GM23338 (cell line): ENCODE results near the gene NCF2. TPM values are rescaled to one million over a fixed set of nuclear protein-coding genes. Genes with fewer than 3 reads are reported as not detected.
A peak's percentile ranks its signal among the peaks of the same experiment; 100 is the strongest.

Experiments used
- ATAC-seq: fragments of 200-7000 bp; cut with Tn5 transposase; 3 replicates; pipeline ENCODE4 v1.9.1; 2020
- DNase-seq: peaks from one replicate; pipeline ENCODE4 v3.0.0-alpha.2; 2015; ENCODE audit warnings: low spot score
- H2AFZ ChIP-seq: fragments of 200-600 bp; sonication (generic); 2 replicates; pipeline ENCODE4 v1.8.0; 2016; ENCODE audit warnings: antibody characterized with exemption, mild to moderate bottlenecking, moderate library complexity
- H3F3A ChIP-seq: fragments of 200-600 bp; sonication (generic); replicated peaks from 2 replicates; pipeline ENCODE4 v1.8.0; 2017; ENCODE audit warnings: antibody characterized with exemption, mixed run types, low read depth
- H3K27ac ChIP-seq: fragments of 200-600 bp; sonication (generic); 2 replicates; pipeline ENCODE4 v1.6.1; 2016; ENCODE audit warnings: low read depth
- H3K27me3 ChIP-seq: fragments of 200-600 bp; sonication (generic); 2 replicates; pipeline ENCODE4 v1.8.0; 2016; ENCODE audit warnings: mild to moderate bottlenecking, mixed run types, moderate library complexity; ENCODE audit not compliant: insufficient read depth
- H3K36me3 ChIP-seq: fragments of 200-600 bp; sonication (generic); 2 replicates; pipeline ENCODE4 v1.8.0; 2016; ENCODE audit warnings: mild to moderate bottlenecking; ENCODE audit not compliant: insufficient read depth
- H3K4me1 ChIP-seq: fragments of 200-600 bp; sonication (generic); 2 replicates; pipeline ENCODE4 v1.8.0; 2016; ENCODE audit warnings: mild to moderate bottlenecking, moderate library complexity; ENCODE audit not compliant: insufficient read depth
- H3K4me2 ChIP-seq: fragments of 200-600 bp; sonication (generic); 2 replicates; pipeline ENCODE4 v1.7.1; 2017; ENCODE audit warnings: mixed run types
- H3K4me3 ChIP-seq: fragments of 200-600 bp; sonication (generic); 2 replicates; pipeline ENCODE4 v1.6.1; 2016; ENCODE audit warnings: mixed run types
- H3K79me2 ChIP-seq: fragments of 200-600 bp; sonication (generic); replicated peaks from 2 replicates; pipeline ENCODE4 v1.8.0; 2017; ENCODE audit warnings: mild to moderate bottlenecking; ENCODE audit not compliant: insufficient read depth
- H3K9me2 ChIP-seq: fragments of 200-600 bp; sonication (generic); 2 replicates; pipeline ENCODE4 v1.8.0; 2017; ENCODE audit not compliant: insufficient read depth
- H4K20me1 ChIP-seq: fragments of 200-600 bp; sonication (generic); replicated peaks from 2 replicates; pipeline ENCODE4 v1.8.0; 2017; ENCODE audit warnings: mild to moderate bottlenecking; ENCODE audit not compliant: insufficient read depth
- H3K27ac Mint-ChIP-seq: 2 replicates; pipeline ENCODE4 v1.8.0; 2020; ENCODE audit warnings: inconsistent platforms, mild to moderate bottlenecking, moderate library complexity, mixed read lengths
- H3K27me3 Mint-ChIP-seq: 3 replicates; pipeline ENCODE4 v1.8.0; 2022; ENCODE audit warnings: low read depth, mild to moderate bottlenecking, moderate library complexity, mixed read lengths, inconsistent platforms; ENCODE audit not compliant: insufficient read depth, poor library complexity
- H3K36me3 Mint-ChIP-seq: 3 replicates; pipeline ENCODE4 v1.8.0; 2021; ENCODE audit warnings: low read depth, mild to moderate bottlenecking, inconsistent platforms, moderate library complexity, mixed read lengths
- H3K4me1 Mint-ChIP-seq: 3 replicates; pipeline ENCODE4 v1.8.0; 2020; ENCODE audit warnings: mild to moderate bottlenecking, inconsistent platforms, mixed read lengths
- H3K4me3 Mint-ChIP-seq: 3 replicates; pipeline ENCODE4 v1.8.0; 2021; ENCODE audit warnings: moderate library complexity, mild to moderate bottlenecking, inconsistent platforms, mixed read lengths
- H3K9me3 Mint-ChIP-seq: 3 replicates; pipeline ENCODE4 v1.8.0; 2020; ENCODE audit warnings: moderate library complexity, mild to moderate bottlenecking, inconsistent platforms, mixed read lengths
- CREB1 ChIP-seq: fragments of 250-450 bp; sonication (Bioruptor Pico); IDR thresholded peaks from 2 replicates; pipeline ENCODE4 v1.5.0; 2020; ENCODE audit warnings: low read depth, mild to moderate bottlenecking, moderate library complexity
- EZH2 ChIP-seq: fragments of 200-600 bp; sonication (generic); IDR thresholded peaks from one replicate; pipeline ENCODE4 v1.8.0; 2017; ENCODE audit warnings: antibody characterized with exemption, mild to moderate bottlenecking, low read depth; ENCODE audit not compliant: unreplicated experiment
- JUNB ChIP-seq: IDR thresholded peaks from one replicate; pipeline ENCODE4 v1.6.1; 2016; ENCODE audit warnings: antibody characterized with exemption; ENCODE audit not compliant: unreplicated experiment
- NANOG ChIP-seq: IDR thresholded peaks from 2 replicates; pipeline ENCODE4 v1.6.1; 2016; ENCODE audit warnings: antibody characterized with exemption, borderline replicate concordance
- POLR2AphosphoS5 ChIP-seq: IDR thresholded peaks from 2 replicates; pipeline ENCODE4 v1.6.1; 2016; ENCODE audit warnings: antibody characterized with exemption, low read depth
- REST ChIP-seq: IDR thresholded peaks from one replicate; pipeline ENCODE4 v1.6.1; 2018; ENCODE audit warnings: antibody characterized with exemption; ENCODE audit not compliant: unreplicated experiment
- ZNF114 ChIP-seq: fragments of 250-450 bp; sonication (Bioruptor Pico); IDR thresholded peaks from 2 replicates; pipeline ENCODE4 v1.5.0; 2020; ENCODE audit warnings: mild to moderate bottlenecking, moderate library complexity
- ZNF331 ChIP-seq: fragments of 250-450 bp; sonication (Bioruptor Pico); IDR thresholded peaks from 2 replicates; pipeline ENCODE4 v1.5.0; 2020; ENCODE audit warnings: low read depth, mild to moderate bottlenecking, moderate library complexity
- polyA plus RNA-seq: library from polyadenylated mRNA; unstranded; fragments of >200 nt; fragmentation: Nextera tagmentation; extraction: Ambion mirVana; gene quantifications from 2 replicates; pipeline ENCODE4 v1.2.1, GENCODE V29; 2016
- total RNA-seq: library from RNA; depleted of rRNA; stranded (reverse); fragments of >200 nt; shearing (Covaris generic); gene quantifications from 2 replicates; pipeline ENCODE4 v1.2.3, GENCODE V29; 2014
- TF ChIP-seq, protein P1 (sequence below): IDR thresholded peaks from 2 replicates; pipeline ENCODE4 v1.6.1; 2016; ENCODE audit warnings: antibody characterized with exemption
- TF ChIP-seq, protein P2 (sequence below), 2 experiments: fragments of 200-600 bp in 1 of 2; sonication (generic) in 1 of 2; conservative IDR thresholded peaks; 2 replicates each; pipeline versions ENCODE4 v1.5.1 to v1.6.1; 2016 to 2017; ENCODE audit warnings: antibody characterized with exemption in 2 of 2, low read depth in 2 of 2, mild to moderate bottlenecking in 2 of 2, moderate library complexity in 1 of 2

The NCF2 gene
- total and polyA plus RNA-seq, 2 experiments from 2014 or later, result not detected

GRCh38 chr1:183604038-183604808, 14.0 kb upstream of the NCF2 start:
- H3F3A ChIP-seq, result no peaks in the 10 kb centered on the region
- no peak for ATAC-seq
- no peak for TF ChIP-seq ZNF114
- no peak for TF ChIP-seq REST
- TF ChIP-seq EZH2, result no peak
- TF ChIP-seq NANOG, result no peak
- TF ChIP-seq CREB1, result no peak
- TF ChIP-seq, protein P1, sequence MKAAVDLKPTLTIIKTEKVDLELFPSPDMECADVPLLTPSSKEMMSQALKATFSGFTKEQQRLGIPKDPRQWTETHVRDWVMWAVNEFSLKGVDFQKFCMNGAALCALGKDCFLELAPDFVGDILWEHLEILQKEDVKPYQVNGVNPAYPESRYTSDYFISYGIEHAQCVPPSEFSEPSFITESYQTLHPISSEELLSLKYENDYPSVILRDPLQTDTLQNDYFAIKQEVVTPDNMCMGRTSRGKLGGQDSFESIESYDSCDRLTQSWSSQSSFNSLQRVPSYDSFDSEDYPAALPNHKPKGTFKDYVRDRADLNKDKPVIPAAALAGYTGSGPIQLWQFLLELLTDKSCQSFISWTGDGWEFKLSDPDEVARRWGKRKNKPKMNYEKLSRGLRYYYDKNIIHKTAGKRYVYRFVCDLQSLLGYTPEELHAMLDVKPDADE, result no peak
- no peak for TF ChIP-seq ZNF331
- TF ChIP-seq, protein P2, sequence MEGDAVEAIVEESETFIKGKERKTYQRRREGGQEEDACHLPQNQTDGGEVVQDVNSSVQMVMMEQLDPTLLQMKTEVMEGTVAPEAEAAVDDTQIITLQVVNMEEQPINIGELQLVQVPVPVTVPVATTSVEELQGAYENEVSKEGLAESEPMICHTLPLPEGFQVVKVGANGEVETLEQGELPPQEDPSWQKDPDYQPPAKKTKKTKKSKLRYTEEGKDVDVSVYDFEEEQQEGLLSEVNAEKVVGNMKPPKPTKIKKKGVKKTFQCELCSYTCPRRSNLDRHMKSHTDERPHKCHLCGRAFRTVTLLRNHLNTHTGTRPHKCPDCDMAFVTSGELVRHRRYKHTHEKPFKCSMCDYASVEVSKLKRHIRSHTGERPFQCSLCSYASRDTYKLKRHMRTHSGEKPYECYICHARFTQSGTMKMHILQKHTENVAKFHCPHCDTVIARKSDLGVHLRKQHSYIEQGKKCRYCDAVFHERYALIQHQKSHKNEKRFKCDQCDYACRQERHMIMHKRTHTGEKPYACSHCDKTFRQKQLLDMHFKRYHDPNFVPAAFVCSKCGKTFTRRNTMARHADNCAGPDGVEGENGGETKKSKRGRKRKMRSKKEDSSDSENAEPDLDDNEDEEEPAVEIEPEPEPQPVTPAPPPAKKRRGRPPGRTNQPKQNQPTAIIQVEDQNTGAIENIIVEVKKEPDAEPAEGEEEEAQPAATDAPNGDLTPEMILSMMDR (conservative IDR thresholded peaks at IDR 0.05; ENCODE audit: low read depth in 2 of 2), result no peak
- no peak for TF ChIP-seq POLR2AphosphoS5
- TF ChIP-seq JUNB, result no peak
- Mint-ChIP-seq H3K9me3 (no peaks in the 10 kb centered on the region; the same call in 2 of the 3 replicates), H3K27ac (0 out of 2 replicates have a peak overlapping the region, but pooled peaks have one; percentile 20), H3K4me3 (no peak overlapping the region), H3K36me3 (no peaks in the 10 kb centered on the region), H3K4me1 (peaks cover 3% of the 10 kb centered on the region; the same call in 2 of the 3 replicates), H3K27me3 (peaks cover 6% of the 10 kb centered on the region)
- no peak overlapping the region for H3K4me3 ChIP-seq
- H3K4me2 ChIP-seq, result no peak overlapping the region
- H3K27ac ChIP-seq, result no peak overlapping the region
- H3K79me2 ChIP-seq, result no peaks in the 10 kb centered on the region
- no peaks in the 10 kb centered on the region for H3K4me1 ChIP-seq
- 0 out of 2 replicates have a peak, but pooled peaks cover 8% of the 10 kb centered on the region for H3K9me2 ChIP-seq
- no peak for DNase-seq
- H3K27me3 ChIP-seq, result no peaks in the 10 kb centered on the region
- H4K20me1 ChIP-seq, result no peaks in the 10 kb centered on the region
- H2AFZ ChIP-seq, result peak overlapping the region; percentile 87
- no peaks in the 10 kb centered on the region for H3K36me3 ChIP-seq
